ENCODE results near the gene KLF3.

DNA sequence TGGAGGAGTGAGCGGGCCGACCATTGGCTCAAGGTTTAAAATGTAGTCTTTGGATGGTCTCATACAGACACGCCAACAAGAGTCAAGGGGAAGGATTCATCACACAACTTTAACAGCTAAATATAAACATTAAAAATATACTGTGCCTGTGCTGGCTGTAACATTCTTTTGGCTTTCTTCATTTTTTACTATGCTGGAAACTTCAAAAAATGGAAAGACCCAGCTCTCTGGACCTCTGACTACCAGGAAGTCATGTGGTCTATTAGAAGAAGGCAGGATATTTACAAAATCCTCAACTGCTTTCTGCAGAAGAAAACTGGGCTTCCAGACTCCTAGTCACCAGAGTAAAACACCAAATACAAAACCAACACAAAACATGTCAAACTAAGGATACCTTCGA lies 49.8 kb upstream of the KLF3 start:
- TF ChIP-seq GATA3 (IDR thresholded peaks at IDR 0.05; ENCODE audit: low read depth, low read length) = no peak
- TF ChIP-seq GATA2 (IDR thresholded peaks at IDR 0.05; ENCODE audit: low read depth, low read length) = no peak

Measured in SH-SY5Y (cell line).